DOHH2 (cell line): Measurements from ENCODE around the gene KRT80.

Experiments used
- H3F3A ChIP-seq: fragments of 200-600 bp; sonication (generic), shearing (Covaris generic); 2 replicates; pipeline ENCODE4 v1.6.0; 2016; ENCODE audit warnings: antibody characterized with exemption, mild to moderate bottlenecking; ENCODE audit not compliant: control insufficient read depth, insufficient read depth
- H3K27ac ChIP-seq: fragments of 200-600 bp; sonication (generic); 2 replicates; pipeline ENCODE4 v1.5.1; 2014; ENCODE audit warnings: low read depth, mild to moderate bottlenecking, low read length, moderate library complexity
- H3K27me3 ChIP-seq: fragments of 200-600 bp; sonication (generic); 2 replicates; pipeline ENCODE4 v1.6.1; 2014; ENCODE audit warnings: mild to moderate bottlenecking, low read length, mixed read lengths; ENCODE audit not compliant: control insufficient read depth
- H3K36me3 ChIP-seq: fragments of 200-600 bp; sonication (generic); 2 replicates; pipeline ENCODE4 v1.6.1; 2014; ENCODE audit warnings: mild to moderate bottlenecking, low read length, moderate library complexity, mixed read lengths; ENCODE audit not compliant: control insufficient read depth
- H3K4me1 ChIP-seq: fragments of 200-600 bp; sonication (generic); 2 replicates; pipeline ENCODE4 v1.6.1; 2014; ENCODE audit warnings: mild to moderate bottlenecking, low read length, mixed read lengths; ENCODE audit not compliant: control insufficient read depth
- H3K4me2 ChIP-seq: fragments of 200-600 bp; sonication (generic); 2 replicates; pipeline ENCODE4 v1.6.0; 2014; ENCODE audit warnings: mild to moderate bottlenecking, low read length, moderate library complexity
- H3K4me3 ChIP-seq: fragments of 200-600 bp; sonication (generic); 2 replicates; pipeline ENCODE4 v1.5.1; 2014; ENCODE audit warnings: mild to moderate bottlenecking, low read length, mixed read lengths
- H3K79me2 ChIP-seq: fragments of 200-600 bp; sonication (generic); 2 replicates; pipeline ENCODE4 v1.6.1; 2014; ENCODE audit warnings: mild to moderate bottlenecking, low read length, mixed read lengths; ENCODE audit not compliant: control insufficient read depth
- H3K9me2 ChIP-seq: fragments of 200-600 bp; sonication (generic); replicated peaks from 2 replicates; pipeline ENCODE4 v1.6.1; 2014; ENCODE audit warnings: mild to moderate bottlenecking, low read length, mixed read lengths; ENCODE audit not compliant: control insufficient read depth
- H3K9me3 ChIP-seq: fragments of 200-600 bp; sonication (generic); 2 replicates; pipeline ENCODE4 v1.6.1; 2014; ENCODE audit warnings: antibody characterized with exemption, low read length, mixed read lengths; ENCODE audit not compliant: control insufficient read depth, insufficient read depth
- H4K20me1 ChIP-seq: fragments of 200-600 bp; sonication (generic); 2 replicates; pipeline ENCODE4 v1.6.0; 2014; ENCODE audit warnings: low read depth, mild to moderate bottlenecking, antibody characterized with exemption, low read length, moderate library complexity; ENCODE audit not compliant: control insufficient read depth, insufficient read depth
- EZH2phosphoT487 ChIP-seq: fragments of 200-600 bp; sonication (generic); IDR thresholded peaks from 2 replicates; pipeline ENCODE4 v1.6.1; 2017; ENCODE audit warnings: borderline replicate concordance, mild to moderate bottlenecking, antibody characterized with exemption, low read length, moderate library complexity, mixed read lengths
- TF ChIP-seq, protein P1 (sequence below): fragments of 200-600 bp; sonication (generic); IDR thresholded peaks from one replicate; pipeline ENCODE4 v1.5.1; 2014; ENCODE audit warnings: antibody characterized with exemption, mild to moderate bottlenecking, low read depth, low read length; ENCODE audit not compliant: poor library complexity, severe bottlenecking

Gene KRT80

GRCh38 chr12:52121824-52122539, 69.8 kb downstream of the KRT80 start:
- H3K36me3 ChIP-seq, result 0 out of 2 replicates have a peak, but pooled peaks cover 3% of the 10 kb centered on the region
- no peaks in the 10 kb centered on the region for H4K20me1 ChIP-seq
- no peaks in the 10 kb centered on the region for H3K27me3 ChIP-seq
- no peaks in the 10 kb centered on the region for H3K9me2 ChIP-seq
- no peak overlapping the region for H3K27ac ChIP-seq
- H3K4me2 ChIP-seq, result peak overlapping the region; percentile 39
- H3K4me3 ChIP-seq, result no peak overlapping the region
- peaks cover 15% of the 10 kb centered on the region for H3F3A ChIP-seq
- TF ChIP-seq, protein P1, sequence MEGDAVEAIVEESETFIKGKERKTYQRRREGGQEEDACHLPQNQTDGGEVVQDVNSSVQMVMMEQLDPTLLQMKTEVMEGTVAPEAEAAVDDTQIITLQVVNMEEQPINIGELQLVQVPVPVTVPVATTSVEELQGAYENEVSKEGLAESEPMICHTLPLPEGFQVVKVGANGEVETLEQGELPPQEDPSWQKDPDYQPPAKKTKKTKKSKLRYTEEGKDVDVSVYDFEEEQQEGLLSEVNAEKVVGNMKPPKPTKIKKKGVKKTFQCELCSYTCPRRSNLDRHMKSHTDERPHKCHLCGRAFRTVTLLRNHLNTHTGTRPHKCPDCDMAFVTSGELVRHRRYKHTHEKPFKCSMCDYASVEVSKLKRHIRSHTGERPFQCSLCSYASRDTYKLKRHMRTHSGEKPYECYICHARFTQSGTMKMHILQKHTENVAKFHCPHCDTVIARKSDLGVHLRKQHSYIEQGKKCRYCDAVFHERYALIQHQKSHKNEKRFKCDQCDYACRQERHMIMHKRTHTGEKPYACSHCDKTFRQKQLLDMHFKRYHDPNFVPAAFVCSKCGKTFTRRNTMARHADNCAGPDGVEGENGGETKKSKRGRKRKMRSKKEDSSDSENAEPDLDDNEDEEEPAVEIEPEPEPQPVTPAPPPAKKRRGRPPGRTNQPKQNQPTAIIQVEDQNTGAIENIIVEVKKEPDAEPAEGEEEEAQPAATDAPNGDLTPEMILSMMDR, result peak; percentile 93
- no peak for TF ChIP-seq EZH2phosphoT487
- H3K9me3 ChIP-seq, result no peaks in the 10 kb centered on the region
- H3K4me1 ChIP-seq, result peaks cover 74% of the 10 kb centered on the region
- no peaks in the 10 kb centered on the region for H3K79me2 ChIP-seq

- Histone ChIP-seq H3F3A (peaks cover 18% of the 10 kb centered on the region), H3K4me3 (no peak overlapping the region), H3K79me2 (no peaks in the 10 kb centered on the region), H3K9me3 (no peaks in the 10 kb centered on the region), H3K27ac (no peak overlapping the region), H3K9me2 (no peaks in the 10 kb centered on the region), H3K27me3 (no peaks in the 10 kb centered on the region), H3K36me3 (0 out of 2 replicates have a peak, but pooled peaks cover 3% of the 10 kb centered on the region), H4K20me1 (no peaks in the 10 kb centered on the region), H3K4me2 (peak overlapping the region; percentile 39), H3K4me1 (peaks cover 81% of the 10 kb centered on the region)
- TF ChIP-seq, protein P1, result no peak
- TF ChIP-seq EZH2phosphoT487, result no peak
Observed at GRCh38 chr12:52120951-52121823, 70.6 kb downstream of the KRT80 start.

DNA sequence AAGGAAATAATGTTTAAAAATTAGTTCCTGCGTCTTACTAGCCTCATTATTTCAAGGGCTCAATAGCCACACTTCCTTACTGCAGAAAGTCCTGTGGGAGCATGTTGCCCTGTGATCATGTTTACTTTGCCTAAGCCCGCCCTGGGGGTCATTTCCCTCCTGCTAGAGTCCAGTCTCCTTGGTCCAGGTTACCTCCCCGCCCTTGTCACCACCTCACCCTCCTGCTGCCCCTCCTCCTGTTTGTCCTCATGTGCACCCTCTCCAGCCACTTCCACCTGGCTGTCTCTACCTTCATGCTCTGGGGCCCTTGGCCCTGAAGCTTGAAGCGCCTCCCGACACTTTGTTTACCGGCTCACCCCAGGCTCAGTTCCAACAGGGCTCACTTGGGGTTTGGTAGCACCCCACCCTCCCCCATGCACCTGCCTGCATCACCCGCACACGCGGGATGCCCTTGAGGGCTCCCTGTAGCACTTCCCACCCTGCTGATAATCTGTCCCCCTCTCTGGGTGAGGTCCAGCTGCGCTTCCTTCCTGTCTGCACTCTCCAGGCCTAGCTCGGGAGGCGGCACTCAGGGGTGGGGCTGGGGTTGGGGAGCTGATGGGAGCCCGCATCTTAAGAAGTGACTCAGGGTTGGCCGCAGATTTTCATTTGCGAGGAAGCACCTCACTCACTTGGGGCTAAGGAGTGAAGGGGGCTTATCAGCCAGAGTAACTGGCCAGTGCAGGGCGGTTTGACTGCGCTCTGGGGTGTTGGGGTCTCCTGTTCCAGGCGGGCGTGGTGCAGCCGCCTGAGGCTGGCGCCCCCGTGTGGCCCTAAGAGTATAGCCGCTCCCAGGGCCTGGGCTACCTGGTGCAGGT, 72.2 kb downstream of the KRT80 start:
- H3K79me2 ChIP-seq, result no peaks in the 10 kb centered on the region
- no peaks in the 10 kb centered on the region for H3K9me3 ChIP-seq
- H3K4me1 ChIP-seq, result peaks cover 83% of the 10 kb centered on the region
- 0 out of 2 replicates have a peak, but pooled peaks cover 3% of the 10 kb centered on the region for H3K36me3 ChIP-seq
- H3K27me3 ChIP-seq, result no peaks in the 10 kb centered on the region
- TF ChIP-seq, protein P1, result peak; percentile 81
- no peak for TF ChIP-seq EZH2phosphoT487
- H3K4me2 ChIP-seq, result peak overlapping the region; percentile 81
- no peaks in the 10 kb centered on the region for H3K9me2 ChIP-seq
- H3K27ac ChIP-seq, result peak overlapping the region; percentile 72
- H3F3A ChIP-seq, result peaks cover 18% of the 10 kb centered on the region
- H3K4me3 ChIP-seq, result peak overlapping the region; percentile 56
- H4K20me1 ChIP-seq, result no peaks in the 10 kb centered on the region
